Measurements from ENCODE around the gene NPM3. TPM values are rescaled to one million over a fixed set of nuclear protein-coding genes. Genes with fewer than 3 reads are reported as not detected.

Gene NPM3
- total RNA-seq, 1 donor = 64.8 TPM

DNA sequence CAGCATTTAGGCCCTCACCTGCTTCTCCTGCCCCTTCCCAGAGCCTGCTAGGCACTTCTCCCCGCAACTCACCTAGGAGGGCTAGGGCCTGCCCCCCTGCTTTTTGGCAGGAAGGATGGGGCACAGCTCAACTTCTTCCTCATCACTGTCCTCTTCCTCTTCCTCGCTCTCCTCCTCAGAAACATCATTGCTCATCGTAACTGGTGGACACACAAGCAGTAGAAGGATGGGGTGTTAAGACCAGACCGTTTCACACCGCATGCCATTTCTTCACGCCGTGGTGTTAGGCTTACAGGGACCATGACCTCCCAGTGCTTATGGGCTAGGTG lies 1.6 kb downstream of the NPM3 start:
- DNase-seq (ENCODE audit: insufficient read length, low spot score, missing footprints) = peak; percentile 80
- Histone ChIP-seq H3K9me3 (ENCODE audit: low read depth, low read length) (no peaks in the 10 kb centered on the region), H3K36me3 (ENCODE audit: insufficient read depth, low read length) (peaks cover 28% of the 10 kb centered on the region), H3K4me3 (ENCODE audit: insufficient read depth, low read length) (no peak overlapping the region), H4K20me1 (ENCODE audit: insufficient read depth, low read length) (peaks cover 27% of the 10 kb centered on the region), H3K79me2 (ENCODE audit: insufficient read depth, low read length) (peaks cover 17% of the 10 kb centered on the region), H3K27ac (ENCODE audit: low read depth, low read length) (no peak overlapping the region), H2AFZ (ENCODE audit: low read length) (no peak overlapping the region), H3K4me1 (ENCODE audit: insufficient read depth, low read length) (peaks cover 30% of the 10 kb centered on the region), H3K27me3 (ENCODE audit: insufficient read depth, low read length) (peaks cover 7% of the 10 kb centered on the region), H3K4me2 (ENCODE audit: insufficient read depth, low read length) (peak overlapping the region; percentile 98)
- TF ChIP-seq, protein P1, sequence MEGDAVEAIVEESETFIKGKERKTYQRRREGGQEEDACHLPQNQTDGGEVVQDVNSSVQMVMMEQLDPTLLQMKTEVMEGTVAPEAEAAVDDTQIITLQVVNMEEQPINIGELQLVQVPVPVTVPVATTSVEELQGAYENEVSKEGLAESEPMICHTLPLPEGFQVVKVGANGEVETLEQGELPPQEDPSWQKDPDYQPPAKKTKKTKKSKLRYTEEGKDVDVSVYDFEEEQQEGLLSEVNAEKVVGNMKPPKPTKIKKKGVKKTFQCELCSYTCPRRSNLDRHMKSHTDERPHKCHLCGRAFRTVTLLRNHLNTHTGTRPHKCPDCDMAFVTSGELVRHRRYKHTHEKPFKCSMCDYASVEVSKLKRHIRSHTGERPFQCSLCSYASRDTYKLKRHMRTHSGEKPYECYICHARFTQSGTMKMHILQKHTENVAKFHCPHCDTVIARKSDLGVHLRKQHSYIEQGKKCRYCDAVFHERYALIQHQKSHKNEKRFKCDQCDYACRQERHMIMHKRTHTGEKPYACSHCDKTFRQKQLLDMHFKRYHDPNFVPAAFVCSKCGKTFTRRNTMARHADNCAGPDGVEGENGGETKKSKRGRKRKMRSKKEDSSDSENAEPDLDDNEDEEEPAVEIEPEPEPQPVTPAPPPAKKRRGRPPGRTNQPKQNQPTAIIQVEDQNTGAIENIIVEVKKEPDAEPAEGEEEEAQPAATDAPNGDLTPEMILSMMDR (IDR thresholded peaks at IDR 0.05; ENCODE audit: extremely low read depth, low read depth, low read length) = no peak

DNA sequence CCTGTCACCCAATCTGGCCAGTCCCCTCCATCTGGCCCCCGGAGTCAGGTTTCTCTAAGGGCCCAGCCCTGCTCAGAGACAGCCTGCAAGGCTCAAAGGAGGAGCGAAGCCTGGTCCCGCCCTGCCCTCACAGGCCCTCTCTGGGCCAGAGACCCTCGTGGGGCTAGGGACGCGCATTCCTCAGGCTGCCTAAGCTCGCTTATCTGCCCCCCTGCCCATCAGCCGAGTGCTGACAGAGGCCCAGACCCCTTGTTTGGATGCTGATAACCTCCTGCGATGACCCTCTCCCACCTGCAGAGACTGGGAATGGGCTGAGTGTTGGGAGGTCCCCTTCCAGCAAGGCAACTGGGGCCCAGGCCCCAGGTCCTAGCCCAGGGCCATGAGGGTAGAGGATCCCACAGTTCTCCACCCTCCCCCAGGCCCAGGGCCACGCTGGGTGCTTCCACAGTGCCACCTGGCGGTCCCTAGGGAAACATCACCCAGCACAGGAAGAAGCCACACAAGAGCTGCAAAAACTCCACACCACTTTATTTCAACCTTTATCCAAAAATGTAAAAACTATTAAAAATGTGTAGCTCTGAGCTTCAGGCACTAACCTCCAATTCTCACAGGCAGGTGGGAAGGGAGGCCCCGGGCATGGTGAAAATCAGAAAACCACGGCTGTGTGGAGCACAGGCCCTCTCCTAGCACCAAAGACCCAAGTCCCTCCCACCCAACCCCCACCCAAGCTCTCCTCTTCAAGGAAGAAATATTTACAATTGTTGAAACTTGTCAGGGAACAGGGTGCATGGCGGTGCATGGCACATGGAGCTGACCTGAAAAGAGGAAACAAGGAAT lies 2.2 kb downstream of the NPM3 start:
- Histone ChIP-seq H3K27me3 (ENCODE audit: insufficient read depth, low read length) (peaks cover 11% of the 10 kb centered on the region), H3K4me1 (ENCODE audit: insufficient read depth, low read length) (peaks cover 30% of the 10 kb centered on the region), H4K20me1 (ENCODE audit: insufficient read depth, low read length) (peaks cover 27% of the 10 kb centered on the region), H3K36me3 (ENCODE audit: insufficient read depth, low read length) (peaks cover 22% of the 10 kb centered on the region), H3K27ac (ENCODE audit: low read depth, low read length) (no peak overlapping the region), H3K9me3 (ENCODE audit: low read depth, low read length) (no peaks in the 10 kb centered on the region), H3K4me3 (ENCODE audit: insufficient read depth, low read length) (no peak overlapping the region), H3K4me2 (ENCODE audit: insufficient read depth, low read length) (no peak overlapping the region), H2AFZ (ENCODE audit: low read length) (no peak overlapping the region), H3K79me2 (ENCODE audit: insufficient read depth, low read length) (peaks cover 14% of the 10 kb centered on the region)
- DNase-seq (ENCODE audit: insufficient read length, low spot score, missing footprints) = peak; percentile 99
- TF ChIP-seq, protein P1 (IDR thresholded peaks at IDR 0.05; ENCODE audit: extremely low read depth, low read depth, low read length) = peak; percentile 88

DNA sequence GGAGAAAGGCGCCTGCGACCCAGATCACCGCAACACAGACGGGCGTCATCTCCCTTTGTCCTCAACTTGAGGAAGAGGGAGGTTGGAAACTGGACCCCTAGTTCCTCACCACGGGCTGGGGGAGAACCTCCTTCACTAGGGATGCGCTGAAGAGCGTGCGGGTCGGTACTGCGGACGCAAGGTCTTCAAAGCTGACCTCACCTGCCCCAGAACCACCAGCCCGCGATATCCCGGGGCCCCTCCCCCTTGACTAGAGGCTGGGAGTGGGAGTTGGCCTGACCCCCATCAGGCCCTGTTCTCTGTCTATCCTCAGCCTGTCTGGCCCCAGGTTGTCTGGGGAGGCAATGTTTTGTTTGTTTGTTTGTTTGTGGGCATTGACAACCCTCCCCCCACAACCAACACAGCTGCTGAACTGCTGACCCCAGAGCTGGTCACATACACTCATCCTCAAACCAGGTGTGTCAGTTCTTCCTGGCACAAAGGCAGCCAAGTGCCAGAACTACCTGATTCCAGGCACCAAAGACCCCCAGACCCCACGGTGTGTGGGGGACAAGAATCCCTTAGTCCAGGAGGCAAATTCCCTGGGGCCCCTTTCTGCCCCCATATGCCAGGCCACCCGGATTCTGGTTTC lies 2.9 kb downstream of the NPM3 start:
- peaks cover 14% of the 10 kb centered on the region for H3K27me3 ChIP-seq (ENCODE audit: insufficient read depth, low read length)
- no peak overlapping the region for H2AFZ ChIP-seq (ENCODE audit: low read length)
- H3K4me3 ChIP-seq (ENCODE audit: insufficient read depth, low read length) = peak overlapping the region; percentile 38
- TF ChIP-seq, protein P1 (IDR thresholded peaks at IDR 0.05; ENCODE audit: extremely low read depth, low read depth, low read length) = no peak
- H3K79me2 ChIP-seq (ENCODE audit: insufficient read depth, low read length) = peaks cover 12% of the 10 kb centered on the region
- peaks cover 15% of the 10 kb centered on the region for H3K36me3 ChIP-seq (ENCODE audit: insufficient read depth, low read length)
- H3K9me3 ChIP-seq (ENCODE audit: low read depth, low read length) = no peaks in the 10 kb centered on the region
- DNase-seq (ENCODE audit: insufficient read length, low spot score, missing footprints) = peak; percentile 89
- H4K20me1 ChIP-seq (ENCODE audit: insufficient read depth, low read length) = peaks cover 27% of the 10 kb centered on the region
- no peak overlapping the region for H3K27ac ChIP-seq (ENCODE audit: low read depth, low read length)
- peak overlapping the region; percentile 71 for H3K4me2 ChIP-seq (ENCODE audit: insufficient read depth, low read length)
- H3K4me1 ChIP-seq (ENCODE audit: insufficient read depth, low read length) = peaks cover 30% of the 10 kb centered on the region

DNA sequence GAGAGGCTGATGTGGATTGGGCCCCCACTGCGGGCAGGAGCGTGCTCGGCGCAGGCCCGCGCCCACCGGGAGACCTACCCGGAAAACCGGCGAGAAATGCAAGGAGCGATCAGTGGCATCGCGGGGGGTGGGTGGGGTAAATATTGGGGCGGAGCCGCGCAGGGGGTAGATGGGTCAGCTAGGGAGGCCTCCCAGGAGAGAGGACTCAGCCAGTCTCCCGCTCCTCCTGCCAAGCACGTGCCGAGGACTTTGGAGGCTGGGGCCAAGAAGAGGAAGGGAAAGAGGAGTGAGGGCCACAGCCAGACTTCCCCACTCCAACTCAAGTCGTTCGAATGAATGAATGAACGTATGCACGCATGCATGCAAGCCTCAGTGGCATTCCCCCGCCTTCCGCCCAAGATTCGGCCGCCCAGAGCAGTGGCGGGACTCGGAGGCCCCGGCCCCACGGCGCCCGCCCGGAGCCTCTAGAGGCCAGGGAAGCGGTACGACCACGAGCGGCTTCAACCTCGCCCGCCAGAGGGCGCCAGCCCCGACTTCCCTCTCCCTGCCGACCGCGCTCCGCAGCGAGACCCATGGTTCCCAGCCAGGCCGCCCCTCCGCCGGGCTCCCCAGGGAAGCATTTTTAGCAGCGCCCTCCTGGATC lies 3.6 kb downstream of the NPM3 start:
- Histone ChIP-seq H3K79me2 (ENCODE audit: insufficient read depth, low read length) (peaks cover 10% of the 10 kb centered on the region), H3K4me1 (ENCODE audit: insufficient read depth, low read length) (peaks cover 30% of the 10 kb centered on the region), H3K27me3 (ENCODE audit: insufficient read depth, low read length) (peaks cover 20% of the 10 kb centered on the region), H3K9me3 (ENCODE audit: low read depth, low read length) (no peaks in the 10 kb centered on the region), H3K36me3 (ENCODE audit: insufficient read depth, low read length) (peaks cover 9% of the 10 kb centered on the region), H4K20me1 (ENCODE audit: insufficient read depth, low read length) (peaks cover 29% of the 10 kb centered on the region), H3K4me3 (ENCODE audit: insufficient read depth, low read length) (peak overlapping the region; percentile 38), H3K4me2 (ENCODE audit: insufficient read depth, low read length) (peak overlapping the region; percentile 71), H2AFZ (ENCODE audit: low read length) (no peak overlapping the region), H3K27ac (ENCODE audit: low read depth, low read length) (no peak overlapping the region)
- peak; percentile 99 for DNase-seq (ENCODE audit: insufficient read length, low spot score, missing footprints)
- TF ChIP-seq, protein P1 (IDR thresholded peaks at IDR 0.05; ENCODE audit: extremely low read depth, low read depth, low read length) = peak; percentile 70
